Fibroblast of skin of left quadriceps (primary cell): ENCODE measurements around the gene PROSER3.
A peak's percentile ranks its signal among the peaks of the same experiment; 100 is the strongest.

Experiments
- DNase-seq, 2 experiments: peaks; one replicate each; pipeline ENCODE4 v3.0.0-alpha.2; 2013; ENCODE audit warnings: low read depth in 2 of 2

Gene PROSER3

DNA sequence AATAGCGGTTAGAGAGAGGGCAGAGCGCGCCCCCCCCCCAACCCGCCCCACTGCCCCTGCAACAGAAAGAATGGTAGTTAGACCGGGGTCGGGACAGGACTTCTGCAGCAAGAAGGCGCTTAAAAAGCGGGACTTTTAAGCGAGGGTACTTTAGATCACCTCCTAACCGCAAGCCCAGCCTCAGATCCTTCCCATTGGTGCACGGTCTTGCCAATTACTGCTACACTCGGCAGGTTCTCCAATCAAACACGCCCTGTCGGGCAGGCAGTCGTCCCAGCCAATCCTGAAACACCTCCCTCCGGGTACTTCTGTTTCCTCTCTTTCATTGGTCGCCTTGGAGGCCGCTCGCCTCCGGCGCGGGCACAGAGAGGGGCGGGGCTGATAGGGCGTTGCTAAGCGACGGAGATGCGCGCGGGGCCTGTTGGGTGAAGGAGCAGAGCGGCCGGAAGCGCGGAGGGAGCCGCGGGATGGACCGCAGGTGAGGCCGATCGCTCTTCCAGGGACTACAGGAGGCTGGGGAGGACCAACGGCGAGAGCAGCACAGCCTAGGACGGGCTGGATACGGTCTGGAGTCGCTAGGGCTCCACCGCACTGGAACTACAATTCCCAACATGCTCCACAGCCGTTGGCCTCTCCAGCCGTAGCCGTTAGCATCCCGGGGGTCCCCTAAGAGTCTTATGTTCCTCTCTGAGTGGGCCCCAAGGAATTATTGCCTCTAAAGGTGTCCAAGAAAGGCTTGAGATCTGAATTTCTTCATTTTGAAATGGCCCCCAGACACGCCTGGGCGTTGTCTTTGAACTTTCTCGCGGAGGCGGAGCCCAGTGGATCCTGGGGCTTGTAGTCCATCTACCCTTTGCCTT is at the start of gene PROSER3:
Gene PROSER3 (plus strand): TSS at position 428 of the 860 bp plus-strand sequence. CDS start 40 bp downstream, at position 468.
- peak; percentile 99 to 100 for DNase-seq

DNA sequence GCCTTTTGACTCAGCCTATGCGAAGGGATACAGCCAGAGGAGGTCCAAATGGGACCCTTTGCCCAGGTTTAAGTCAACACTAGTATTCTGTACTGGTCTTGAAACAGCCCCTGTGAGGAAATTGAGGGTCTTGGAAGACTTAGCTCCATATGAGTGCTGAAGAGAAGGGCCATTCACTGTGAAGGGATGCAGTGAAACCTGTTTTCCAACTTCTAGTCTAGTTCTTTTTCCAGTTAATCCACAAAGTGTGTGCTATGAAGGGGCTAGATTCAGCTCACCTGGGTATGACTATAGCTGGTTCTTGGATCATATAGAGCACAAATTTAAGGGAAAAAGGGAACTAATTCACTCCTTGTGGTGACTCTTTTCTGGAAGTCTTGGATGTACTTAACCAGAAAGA is 49.6 kb upstream of the PROSER3 start:
- no peak for DNase-seq

DNA sequence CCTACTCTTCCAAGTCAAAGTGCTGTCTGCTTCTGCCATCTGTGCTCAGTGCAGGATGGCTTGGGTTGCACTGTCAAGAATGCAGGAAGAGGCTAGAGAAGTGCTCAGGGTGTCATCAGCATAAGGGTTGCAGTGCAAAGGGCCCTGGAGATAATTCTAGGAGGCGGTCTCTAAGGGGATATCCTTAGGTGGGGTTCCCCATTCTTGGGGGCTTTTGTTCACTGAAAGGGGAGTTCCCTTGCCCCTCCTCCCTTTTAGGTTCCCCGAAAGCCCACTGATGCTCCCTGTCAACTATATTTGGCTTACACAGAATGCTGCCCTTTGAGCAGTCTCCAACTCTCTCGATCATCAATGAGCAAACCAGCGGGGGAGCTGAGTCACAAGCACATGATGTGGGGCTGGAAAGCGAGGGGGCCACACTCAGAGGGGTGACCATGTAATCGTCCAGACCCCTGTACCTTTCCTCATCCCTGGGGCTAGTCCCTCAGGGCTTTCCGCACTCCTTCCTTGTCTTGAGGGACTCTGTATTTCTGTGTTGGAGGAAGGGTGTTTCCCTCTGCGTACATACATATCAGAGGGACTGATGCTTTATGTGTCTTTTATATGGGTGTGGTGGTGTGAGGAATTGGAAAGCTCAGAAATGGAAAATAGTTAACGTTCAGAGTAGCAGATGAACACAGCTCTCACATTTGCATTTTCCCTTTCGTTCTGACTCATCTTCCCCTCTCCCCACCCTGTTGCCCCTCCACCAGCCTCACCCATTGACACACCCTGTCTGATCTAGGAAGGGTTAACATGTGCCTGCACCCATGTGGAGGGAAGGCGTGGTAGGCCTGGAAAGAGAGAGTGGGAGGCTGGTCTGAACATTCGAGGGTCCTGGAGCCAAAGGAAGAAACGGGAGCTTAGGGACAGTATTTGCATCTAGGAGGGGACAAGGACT is 46.9 kb upstream of the PROSER3 start:
- no peak for DNase-seq

DNA sequence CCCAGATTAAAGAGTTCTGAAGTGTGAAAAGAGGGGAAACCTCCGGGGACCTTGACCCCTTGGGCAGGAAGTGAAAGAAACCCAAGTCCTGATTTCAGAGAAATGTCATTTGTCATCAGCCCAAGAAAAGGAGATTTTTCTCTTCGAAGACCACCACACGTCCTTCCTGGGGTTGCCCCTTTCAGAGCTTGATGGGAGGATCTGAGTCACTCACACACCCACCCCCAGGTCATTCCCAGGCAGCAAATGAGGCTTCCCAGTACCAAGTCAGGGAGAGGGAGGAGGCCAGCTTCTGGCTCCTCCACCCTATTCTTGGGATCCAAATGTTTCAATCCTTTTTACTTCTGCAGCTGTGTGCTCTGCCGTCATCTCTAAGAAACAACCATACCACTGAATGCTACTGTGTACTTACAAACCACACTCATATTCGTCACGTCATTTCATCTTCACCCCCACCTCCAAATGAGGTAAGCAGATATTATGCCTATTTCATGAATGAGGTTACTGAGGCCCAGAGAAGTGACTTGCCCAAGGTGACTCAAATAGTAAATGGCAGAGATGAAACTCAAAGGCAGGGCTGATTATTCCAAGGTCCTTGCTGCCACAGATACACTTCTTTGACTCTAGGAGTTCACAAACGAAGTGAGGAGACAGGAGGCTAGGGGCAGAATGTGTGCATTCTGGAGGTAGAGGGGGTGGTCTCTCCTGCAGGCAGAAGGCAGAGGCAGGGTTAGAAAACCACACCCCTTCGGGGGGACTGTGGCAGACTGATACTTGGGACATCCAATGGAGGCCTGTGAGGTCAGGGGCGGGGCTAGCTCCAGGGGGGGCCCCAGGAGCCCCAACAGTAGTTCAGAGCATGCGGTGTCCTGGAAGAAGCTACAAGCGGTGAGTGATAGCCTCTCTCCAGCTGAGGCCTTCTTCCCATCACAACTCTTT is 45.1 kb upstream of the PROSER3 start:
- DNase-seq: no peak

DNA sequence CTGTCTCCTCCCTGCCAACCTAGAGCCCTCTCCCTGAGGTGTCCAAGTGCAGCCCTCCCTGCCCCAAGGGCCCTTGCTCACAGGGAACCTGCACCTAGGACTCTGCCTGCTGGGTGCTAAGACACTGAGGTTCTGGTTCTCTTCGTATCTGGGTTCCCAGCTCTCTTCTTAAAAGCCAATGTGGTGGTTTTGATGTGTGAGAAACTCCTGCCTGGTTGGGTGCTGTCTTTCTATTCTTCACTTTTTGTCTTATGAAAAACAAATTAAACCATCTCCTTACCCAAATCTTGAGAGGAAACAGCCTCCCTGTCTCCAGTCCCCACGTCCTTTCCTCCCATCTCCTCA is 44.5 kb upstream of the PROSER3 start:
- no peak for DNase-seq

DNA sequence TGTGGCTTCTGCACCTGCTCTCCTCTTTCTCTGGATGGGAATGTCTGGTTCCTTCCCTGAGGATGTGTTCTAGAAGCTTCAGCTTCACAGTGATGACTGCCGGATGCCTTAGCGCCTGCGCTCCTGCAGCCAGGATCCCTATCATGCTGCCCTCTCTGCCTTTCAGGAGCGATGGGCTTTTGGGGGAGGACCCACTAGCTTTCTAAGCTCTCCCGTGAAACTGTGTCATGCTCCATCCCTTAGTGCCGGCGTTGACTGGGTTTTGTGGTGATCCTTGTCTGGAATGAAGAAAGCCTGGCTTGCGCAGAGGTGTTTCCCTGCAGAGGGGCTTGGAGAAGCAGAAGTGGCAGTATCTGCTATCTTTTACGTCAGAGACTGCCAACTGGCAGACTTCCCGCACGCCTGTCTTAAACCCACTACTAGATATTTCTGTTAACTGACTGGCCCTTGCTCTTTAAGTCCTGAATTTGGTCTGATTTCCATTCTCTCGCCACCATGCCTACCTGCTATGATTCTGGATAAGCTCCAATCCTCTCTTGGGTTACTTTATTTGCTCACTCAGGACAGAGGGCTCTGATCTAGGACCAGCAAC is 44.0 kb upstream of the PROSER3 start:
- DNase-seq: no peak

DNA sequence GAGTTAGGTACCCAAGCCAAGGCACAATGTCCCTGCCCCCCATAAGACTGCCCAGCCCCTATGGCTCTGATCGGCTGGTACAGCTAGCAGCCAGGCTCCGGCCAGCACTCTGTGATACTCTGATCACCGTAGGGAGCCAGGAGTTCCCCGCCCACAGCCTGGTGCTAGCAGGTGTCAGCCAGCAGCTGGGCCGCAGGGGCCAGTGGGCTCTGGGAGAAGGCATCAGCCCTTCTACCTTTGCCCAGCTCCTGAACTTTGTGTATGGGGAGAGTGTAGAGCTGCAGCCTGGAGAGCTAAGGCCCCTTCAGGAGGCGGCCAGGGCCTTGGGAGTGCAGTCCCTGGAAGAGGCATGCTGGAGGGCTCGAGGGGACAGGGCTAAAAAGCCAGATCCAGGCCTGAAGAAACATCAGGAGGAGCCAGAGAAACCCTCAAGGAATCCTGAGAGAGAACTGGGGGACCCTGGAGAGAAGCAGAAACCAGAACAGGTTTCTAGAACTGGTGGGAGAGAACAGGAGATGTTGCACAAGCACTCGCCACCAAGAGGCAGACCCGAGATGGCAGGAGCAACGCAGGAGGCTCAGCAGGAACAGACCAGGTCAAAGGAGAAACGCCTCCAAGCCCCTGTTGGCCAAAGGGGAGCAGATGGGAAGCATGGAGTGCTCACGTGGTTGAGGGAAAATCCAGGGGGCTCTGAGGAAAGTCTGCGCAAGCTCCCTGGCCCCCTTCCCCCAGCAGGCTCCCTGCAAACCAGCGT is 43.2 kb upstream of the PROSER3 start:
- no peak for DNase-seq

DNA sequence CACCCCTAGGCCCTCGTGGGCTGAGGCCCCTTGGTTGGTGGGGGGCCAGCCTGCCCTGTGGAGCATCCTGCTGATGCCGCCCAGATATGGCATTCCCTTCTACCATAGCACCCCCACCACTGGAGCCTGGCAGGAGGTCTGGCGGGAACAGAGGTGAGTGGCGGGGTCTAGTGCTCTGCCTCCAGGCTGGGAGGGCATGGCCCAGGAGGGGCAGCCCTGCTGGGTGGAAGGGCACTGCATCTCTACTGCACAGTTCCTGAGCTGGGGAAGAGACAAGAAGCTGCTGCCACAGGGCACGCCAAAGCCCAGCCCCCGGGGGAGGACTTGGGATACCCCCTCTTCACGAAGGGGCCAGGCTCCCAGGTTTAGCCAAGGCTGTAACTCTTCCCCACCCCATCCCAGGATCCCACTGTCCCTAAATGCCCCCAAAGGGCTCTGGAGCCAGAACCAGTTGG is 42.6 kb upstream of the PROSER3 start:
- DNase-seq: no peak

DNA sequence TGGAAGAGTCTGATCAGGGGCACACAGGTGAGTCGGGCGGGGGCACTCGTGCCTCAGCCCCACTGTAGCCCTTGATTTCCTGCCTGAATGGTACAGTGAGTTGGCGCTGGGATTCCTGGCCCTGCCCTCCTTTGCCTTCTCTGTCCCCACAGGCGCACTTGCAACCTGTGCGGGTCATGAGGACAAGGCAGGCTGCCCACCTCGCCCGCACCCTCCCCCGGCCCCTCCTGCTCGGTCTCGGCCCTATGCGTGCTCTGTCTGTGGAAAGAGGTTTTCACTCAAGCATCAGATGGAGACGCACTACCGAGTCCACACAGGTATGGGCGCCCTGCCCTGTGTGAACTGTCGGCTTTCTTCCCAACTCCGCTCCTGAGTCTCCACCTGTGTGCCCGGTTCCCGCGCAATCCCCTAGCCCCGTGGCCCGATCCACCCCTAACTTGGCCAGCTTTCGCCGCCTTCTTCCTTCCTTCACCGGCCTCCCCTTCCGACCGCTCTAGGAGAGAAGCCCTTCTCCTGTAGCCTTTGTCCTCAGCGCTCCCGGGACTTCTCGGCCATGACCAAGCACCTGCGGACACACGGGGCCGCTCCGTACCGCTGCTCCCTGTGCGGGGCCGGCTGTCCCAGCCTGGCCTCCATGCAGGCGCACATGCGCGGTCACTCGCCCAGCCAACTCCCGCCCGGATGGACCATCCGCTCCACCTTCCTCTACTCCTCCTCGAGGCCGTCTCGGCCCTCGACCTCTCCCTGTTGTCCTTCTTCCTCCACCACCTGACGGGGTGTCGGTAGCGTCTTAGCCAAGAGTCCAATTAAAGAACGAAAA is 41.8 kb upstream of the PROSER3 start:
- DNase-seq: no peak

DNA sequence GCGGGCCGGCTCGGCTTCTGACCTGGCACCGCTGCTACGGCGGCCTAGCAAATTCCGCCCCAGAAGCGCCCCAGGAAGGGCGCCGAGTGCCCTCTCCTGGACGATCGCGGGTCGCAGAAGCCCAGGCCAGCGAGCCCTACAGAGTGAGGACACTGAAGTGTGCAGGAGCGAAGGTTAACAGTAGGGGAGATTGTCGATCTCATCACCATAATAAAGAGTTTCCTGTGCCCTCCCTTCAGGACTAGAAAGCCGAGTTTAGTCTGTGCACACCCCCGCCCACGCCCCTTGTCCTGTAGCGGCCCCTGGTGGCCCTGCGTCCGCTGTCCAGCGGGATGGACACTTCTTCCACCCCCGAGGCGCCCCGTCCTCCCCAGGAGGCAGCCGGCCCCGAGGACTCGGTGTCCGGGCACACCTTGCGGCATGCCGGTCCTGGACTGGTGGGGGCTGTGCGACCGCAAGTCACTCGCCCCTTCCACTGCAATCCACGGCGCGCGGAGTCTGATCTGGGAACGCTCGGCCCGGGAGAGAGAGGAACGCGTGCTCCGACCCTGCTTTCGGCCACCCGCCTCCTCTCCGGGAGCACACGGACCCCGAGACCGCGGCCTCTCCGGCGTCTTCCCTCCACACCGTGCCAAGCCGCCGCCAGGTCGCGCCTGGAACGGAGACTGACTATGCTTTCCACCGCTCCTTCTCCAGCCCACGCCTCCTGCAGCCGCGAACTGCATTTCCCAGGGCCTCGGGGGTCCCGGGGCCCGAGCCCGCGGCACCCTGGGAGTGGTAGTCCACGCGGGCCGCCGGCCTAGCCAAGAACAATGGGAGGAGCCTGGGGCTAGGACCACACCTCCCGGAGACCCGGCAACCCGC is 40.9 kb upstream of the PROSER3 start:
- DNase-seq: peak; percentile 37 to 38

DNA sequence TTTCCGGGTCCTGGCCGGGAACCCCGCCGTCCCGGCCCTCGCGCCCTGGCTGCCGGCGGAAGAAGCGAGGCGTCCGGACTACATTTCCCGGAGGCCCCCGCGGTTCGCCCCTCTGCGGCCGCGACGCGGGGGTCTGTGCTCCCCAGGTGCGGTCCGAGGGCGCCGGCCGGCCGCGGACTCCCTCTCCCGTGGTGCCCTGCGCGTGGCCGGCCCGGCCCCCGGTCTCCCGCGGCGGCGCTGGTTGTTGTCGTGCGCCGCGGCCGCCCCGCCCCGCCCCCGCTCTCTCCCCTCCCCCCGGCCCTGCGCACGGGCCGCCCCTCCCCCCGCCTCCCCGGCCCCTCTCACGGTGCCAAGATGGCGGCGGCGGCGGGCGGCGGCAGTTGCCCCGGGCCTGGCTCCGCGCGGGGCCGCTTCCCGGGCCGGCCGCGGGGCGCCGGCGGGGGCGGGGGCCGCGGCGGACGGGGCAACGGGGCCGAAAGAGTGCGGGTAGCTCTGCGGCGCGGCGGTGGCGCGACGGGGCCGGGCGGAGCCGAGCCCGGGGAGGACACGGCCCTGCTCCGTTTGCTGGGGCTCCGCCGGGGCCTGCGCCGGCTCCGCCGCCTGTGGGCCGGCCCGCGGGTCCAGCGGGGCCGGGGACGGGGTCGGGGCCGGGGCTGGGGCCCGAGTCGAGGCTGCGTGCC is 40.2 kb upstream of the PROSER3 start, which contains the start of gene KMT2B:
Gene KMT2B (plus strand): TSS at position 339 of the 680 bp plus-strand sequence. CDS start 16 bp downstream, at position 355.
- peak; percentile 94 for DNase-seq

DNA sequence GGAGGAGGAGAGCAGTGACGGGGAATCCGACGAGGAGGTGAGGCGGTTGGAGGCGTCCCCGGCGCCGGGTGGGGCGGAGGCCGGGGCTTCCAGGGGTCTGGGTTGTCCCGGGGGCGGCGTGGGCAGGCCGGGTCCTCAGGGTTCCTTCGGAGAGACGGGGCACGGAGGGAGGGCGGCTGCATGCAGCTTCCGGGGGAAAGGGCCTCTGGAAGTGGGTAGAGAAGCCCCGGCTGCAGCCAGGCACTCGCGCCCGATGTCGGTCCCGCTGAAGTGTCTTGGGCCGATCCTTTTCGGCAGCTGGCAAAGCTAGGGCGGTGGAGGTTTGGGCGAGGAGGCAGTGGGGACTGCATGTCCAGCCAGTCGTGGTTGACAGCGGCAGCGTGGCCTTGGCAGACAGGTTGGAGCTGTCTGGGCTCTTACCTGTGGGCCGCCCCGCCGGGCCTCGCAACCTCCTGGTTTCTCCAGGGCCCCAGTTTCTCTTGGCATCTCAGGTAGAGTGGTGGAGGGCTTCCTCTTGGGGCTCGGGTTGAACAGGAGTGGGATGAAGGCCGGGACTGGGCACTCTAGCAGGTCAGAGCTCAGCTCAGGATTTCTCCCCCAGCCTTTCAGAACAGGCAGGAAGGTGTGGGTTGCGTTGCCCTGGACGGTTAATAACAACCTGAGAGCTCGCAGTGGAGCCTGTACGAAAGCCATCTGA is 39.5 kb upstream of the PROSER3 start:
- no peak for DNase-seq

DNA sequence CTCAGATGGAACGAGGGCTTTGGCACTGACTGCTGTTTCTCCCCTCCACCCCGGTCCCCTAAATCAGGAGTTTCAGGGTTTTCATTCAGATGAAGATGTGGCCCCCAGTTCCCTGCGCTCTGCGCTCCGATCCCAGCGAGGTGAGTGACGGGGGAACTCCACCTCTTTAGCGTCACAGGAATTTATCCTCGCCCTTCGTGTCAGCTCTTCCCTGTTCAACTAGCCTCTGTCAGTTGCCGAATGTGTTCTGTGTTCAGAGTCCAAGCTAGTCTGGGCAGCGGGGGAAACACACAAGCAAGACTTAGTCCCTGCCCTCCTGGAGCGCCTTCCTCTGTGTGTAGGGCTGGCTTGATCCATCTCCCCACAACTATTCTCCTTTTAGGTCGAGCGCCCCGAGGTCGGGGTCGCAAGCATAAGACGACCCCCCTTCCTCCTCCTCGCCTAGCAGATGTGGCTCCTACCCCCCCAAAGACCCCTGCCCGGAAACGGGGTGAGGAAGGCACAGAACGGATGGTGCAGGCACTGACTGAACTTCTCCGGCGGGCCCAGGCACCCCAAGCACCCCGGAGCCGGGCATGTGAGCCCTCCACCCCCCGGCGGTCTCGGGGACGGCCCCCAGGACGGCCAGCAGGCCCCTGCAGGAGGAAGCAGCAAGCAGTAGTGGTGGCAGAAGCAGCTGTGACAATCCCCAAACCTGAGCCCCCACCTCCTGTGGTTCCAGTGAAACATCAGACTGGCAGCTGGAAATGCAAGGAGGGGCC is 38.4 kb upstream of the PROSER3 start:
- DNase-seq: no peak

DNA sequence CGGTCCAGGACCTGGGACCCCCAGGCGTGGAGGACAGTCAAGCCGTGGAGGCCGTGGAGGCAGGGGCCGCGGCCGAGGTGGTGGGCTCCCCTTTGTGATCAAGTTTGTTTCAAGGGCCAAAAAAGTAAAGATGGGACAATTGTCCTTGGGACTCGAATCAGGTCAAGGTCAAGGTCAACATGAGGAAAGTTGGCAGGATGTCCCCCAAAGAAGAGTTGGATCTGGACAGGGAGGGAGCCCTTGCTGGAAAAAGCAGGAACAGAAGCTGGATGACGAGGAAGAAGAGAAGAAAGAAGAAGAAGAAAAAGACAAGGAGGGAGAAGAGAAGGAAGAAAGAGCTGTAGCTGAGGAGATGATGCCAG is 37.8 kb upstream of the PROSER3 start:
- no peak for DNase-seq

DNA sequence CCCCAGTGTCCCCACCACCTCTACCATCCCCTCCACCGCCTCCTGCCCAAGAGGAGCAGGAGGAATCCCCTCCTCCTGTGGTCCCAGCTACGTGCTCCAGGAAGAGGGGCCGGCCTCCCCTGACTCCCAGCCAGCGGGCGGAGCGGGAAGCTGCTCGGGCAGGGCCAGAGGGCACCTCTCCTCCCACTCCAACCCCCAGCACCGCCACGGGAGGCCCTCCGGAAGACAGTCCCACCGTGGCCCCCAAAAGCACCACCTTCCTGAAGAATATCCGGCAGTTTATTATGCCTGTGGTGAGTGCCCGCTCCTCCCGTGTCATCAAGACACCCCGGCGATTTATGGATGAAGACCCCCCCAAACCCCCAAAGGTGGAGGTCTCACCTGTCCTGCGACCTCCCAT is 37.3 kb upstream of the PROSER3 start:
- DNase-seq: no peak

DNA sequence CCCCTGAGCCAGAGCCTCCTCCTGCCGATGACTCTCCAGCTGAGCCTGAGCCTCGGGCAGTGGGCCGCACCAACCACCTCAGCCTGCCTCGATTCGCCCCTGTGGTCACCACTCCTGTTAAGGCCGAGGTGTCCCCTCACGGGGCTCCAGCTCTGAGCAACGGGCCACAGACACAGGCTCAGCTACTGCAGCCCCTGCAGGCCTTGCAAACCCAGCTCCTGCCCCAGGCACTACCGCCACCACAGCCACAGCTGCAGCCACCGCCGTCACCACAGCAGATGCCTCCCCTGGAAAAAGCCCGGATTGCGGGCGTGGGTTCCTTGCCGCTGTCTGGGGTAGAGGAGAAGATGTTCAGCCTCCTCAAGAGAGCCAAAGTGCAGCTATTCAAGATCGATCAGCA is 36.6 kb upstream of the PROSER3 start:
- no peak for DNase-seq

DNA sequence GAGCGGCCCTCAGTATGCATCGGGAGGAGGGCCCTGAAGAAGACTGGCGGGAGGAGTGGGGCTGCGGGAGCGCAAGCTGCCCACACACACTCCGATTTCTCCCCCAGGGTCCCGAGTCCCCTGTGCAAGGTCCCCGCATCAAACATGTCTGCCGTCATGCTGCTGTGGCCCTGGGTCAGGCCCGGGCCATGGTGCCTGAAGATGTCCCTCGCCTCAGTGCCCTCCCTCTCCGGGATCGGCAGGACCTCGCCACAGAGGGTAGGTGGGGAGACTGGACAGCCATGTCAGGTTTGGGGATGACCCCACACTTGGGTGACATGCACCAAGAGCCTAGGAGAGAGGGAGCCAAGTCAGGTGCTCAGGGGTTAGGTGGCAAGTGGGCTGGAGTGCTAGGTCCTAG is 35.5 kb upstream of the PROSER3 start:
- DNase-seq: no peak
